Activated CD8-positive, alpha-beta memory T cell treated with anti-CD3 and anti-CD28 coated beads, Interleukin-2, amount 50 U/mL, for 48 hours (primary cell): ENCODE measurements around the gene USP17L26.
"Not testable (repeated sequence)": the region's sequence is repeated elsewhere in the genome, so short reads cannot be mapped to it uniquely, and the experiment has no call there.

Source experiments
- DNase-seq: peaks from one replicate; pipeline ENCODE4 v3.0.0-alpha.2; 2020

The USP17L26 gene

GRCh38 chr4:9334358-9334757, at the start of gene USP17L26:
TSS of gene USP17L26 (plus strand) at chr4:9334658. CDS start at chr4:9334658, 0 bp downstream.
- DNase-seq: not testable (repeated sequence)

- DNase-seq: not testable (repeated sequence)
Measured at GRCh38 chr4:9324191-9324590, 10.3 kb upstream of the USP17L26 start.

- not testable (repeated sequence) for DNase-seq
Measured at GRCh38 chr4:9324865-9325264, 9.6 kb upstream of the USP17L26 start, which contains the start of gene USP17L24. TSS of gene USP17L24 (plus strand) at chr4:9325165. CDS start at chr4:9325165, 0 bp downstream.

GRCh38 chr4:9329611-9330010, 4.8 kb upstream of the USP17L26 start, which contains the start of gene USP17L25:
TSS of gene USP17L25 (plus strand) at chr4:9329911. CDS start at chr4:9329911, 0 bp downstream.
- not testable (repeated sequence) for DNase-seq

GRCh38 chr4:9339103-9339502, 4.6 kb downstream of the USP17L26 start, which contains the start of gene USP17L5:
TSS of gene USP17L5 (plus strand) at chr4:9339403. CDS start at chr4:9339403, 0 bp downstream.
- DNase-seq: not testable (repeated sequence)

GRCh38 chr4:9343848-9344247, 9.4 kb downstream of the USP17L26 start, which contains the start of gene USP17L27:
TSS of gene USP17L27 (plus strand) at chr4:9344148. CDS start at chr4:9344148, 0 bp downstream.
- DNase-seq: not testable (repeated sequence)

- DNase-seq: not testable (repeated sequence)
Measured at GRCh38 chr4:9348593-9348992, 14.1 kb downstream of the USP17L26 start, which contains the start of gene USP17L28. TSS of gene USP17L28 (plus strand) at chr4:9348893. CDS start at chr4:9348893, 0 bp downstream.

- DNase-seq: not testable (repeated sequence)
Measured at GRCh38 chr4:9350866-9351265, 16.4 kb downstream of the USP17L26 start.

- not testable (repeated sequence) for DNase-seq
Measured at GRCh38 chr4:9353338-9353737, 18.9 kb downstream of the USP17L26 start, which contains the start of gene USP17L29. TSS of gene USP17L29 (plus strand) at chr4:9353638. CDS start at chr4:9353638, 0 bp downstream.

- DNase-seq: not testable (repeated sequence)
Measured at GRCh38 chr4:9362829-9363228, 28.4 kb downstream of the USP17L26 start, which contains the start of gene USP17L30. TSS of gene USP17L30 (plus strand) at chr4:9363129. CDS start at chr4:9363129, 0 bp downstream.

- not testable (repeated sequence) for DNase-seq
Measured at GRCh38 chr4:9379881-9380280, 45.4 kb downstream of the USP17L26 start.

GRCh38 chr4:9381012-9381534, 46.6 kb downstream of the USP17L26 start:
- peak; percentile 70 for DNase-seq

GRCh38 chr4:9384126-9384525, 49.7 kb downstream of the USP17L26 start:
- no peak for DNase-seq
